Fibroblast of lung (primary cell): ENCODE results near the gene COL9A3. TPM values are rescaled to one million over a fixed set of nuclear protein-coding genes. Genes with fewer than 3 reads are reported as not detected.
"Not testable (repeated sequence)": the region's sequence is repeated elsewhere in the genome, so short reads cannot be mapped to it uniquely, and the experiment has no call there.

Experiments used
- DNase-seq, 2 donors: peaks; one replicate each; pipeline versions ENCODE4 v3.0.0 to v3.0.0-alpha.2; 2010; ENCODE audit warnings: low read depth in 2 of 2
- H2AFZ ChIP-seq: 2 replicates; pipeline ENCODE4 v1.5.1; 2012; ENCODE audit warnings: low read length, control low read depth, inconsistent platforms
- H3K27ac ChIP-seq: 2 replicates; pipeline ENCODE4 v1.5.1; 2011; ENCODE audit warnings: low read length, control low read depth; ENCODE audit not compliant: insufficient read depth
- H3K27me3 ChIP-seq: 2 replicates; pipeline ENCODE4 v1.5.1; 2011; ENCODE audit warnings: mild to moderate bottlenecking, low read length; ENCODE audit not compliant: control insufficient read depth, insufficient read depth
- H3K36me3 ChIP-seq: 2 replicates; pipeline ENCODE4 v1.5.1; 2011; ENCODE audit warnings: low read length; ENCODE audit not compliant: control insufficient read depth, insufficient read depth
- H3K4me1 ChIP-seq: 2 replicates; pipeline ENCODE4 v1.5.1; 2011; ENCODE audit warnings: low read length; ENCODE audit not compliant: control insufficient read depth, insufficient read depth; ENCODE audit errors: extremely low read depth
- H3K4me2 ChIP-seq: 2 replicates; pipeline ENCODE4 v1.5.1; 2011; ENCODE audit warnings: low read length, control low read depth; ENCODE audit not compliant: insufficient read depth; ENCODE audit errors: extremely low read depth
- H3K4me3 ChIP-seq, 4 experiments: fragments of 200-600 bp in 1 of 4; sonication (generic) in 1 of 4; replicated peaks in 1 of 4; 2 replicates each; pipeline ENCODE4 v1.5.1; 2011 to 2016; ENCODE audit warnings: low read length in 4 of 4, low read depth in 3 of 4, mild to moderate bottlenecking in 3 of 4, control low read depth in 2 of 4, inconsistent platforms in 1 of 4, mixed read lengths in 1 of 4; ENCODE audit not compliant: insufficient read depth in 1 of 4; ENCODE audit errors: control extremely low read depth in 1 of 4
- H3K79me2 ChIP-seq: 2 replicates; pipeline ENCODE4 v1.5.1; 2012; ENCODE audit warnings: mild to moderate bottlenecking, low read length, inconsistent platforms; ENCODE audit not compliant: control insufficient read depth, insufficient read depth
- H3K9ac ChIP-seq: 2 replicates; pipeline ENCODE4 v1.5.1; 2011; ENCODE audit warnings: mild to moderate bottlenecking, low read length, control low read depth; ENCODE audit not compliant: insufficient read depth
- H3K9me3 ChIP-seq: 2 replicates; pipeline ENCODE4 v1.5.1; 2012; ENCODE audit warnings: low read depth, low read length; ENCODE audit not compliant: control insufficient read depth, insufficient read depth
- H4K20me1 ChIP-seq: 2 replicates; pipeline ENCODE4 v1.5.1; 2011; ENCODE audit warnings: low read length; ENCODE audit not compliant: control insufficient read depth, insufficient read depth; ENCODE audit errors: extremely low read depth
- CTCF ChIP-seq, 2 donors: IDR thresholded peaks in 1 of 2; conservative IDR thresholded peaks in 1 of 2; 1 replicate in 1 of 2; 2 replicates in 1 of 2; pipeline ENCODE4 v1.5.1; 2011 to 2012; ENCODE audit warnings: low read length in 2 of 2, control low read depth in 1 of 2, inconsistent platforms in 1 of 2, low read depth in 1 of 2, mild to moderate bottlenecking in 1 of 2
- EZH2 ChIP-seq: IDR thresholded peaks from 2 replicates; pipeline ENCODE4 v1.5.1; 2012; ENCODE audit warnings: low read length, control low read depth, mild to moderate bottlenecking; ENCODE audit errors: missing control alignments
- polyA plus RNA-seq, 2 donors: library from polyadenylated mRNA; depleted of rRNA in 1 of 2; stranded (reverse) in 1 of 2; unstranded in 1 of 2; fragments of >200 nt; gene quantifications; 2 replicates each; pipeline ENCODE4 v1.2.1, GENCODE V29; 2011 to 2012; ENCODE audit warnings: missing spikeins in 1 of 2
- total RNA-seq: library from RNA; depleted of rRNA; stranded (reverse); fragments of >200 nt; gene quantifications from 2 replicates; pipeline ENCODE4 v1.2.1, GENCODE V29; 2014

The COL9A3 gene
- total and polyA plus RNA-seq, 2 donors (not counting 1 experiment from before 2014, with no cell fraction given): 0.17 TPM

- peaks cover 7% of the 10 kb centered on the region for H3K36me3 ChIP-seq
- DNase-seq: no peak
Measured at GRCh38 chr20:62852841-62853240, 36.0 kb downstream of the COL9A3 start.

GRCh38 chr20:62853304-62853703 lies 36.5 kb downstream of the COL9A3 start:
- not testable (repeated sequence) for DNase-seq, H4K20me1 ChIP-seq, H3K27me3 ChIP-seq, H3K9me3 ChIP-seq, H3K4me3 ChIP-seq, H3K79me2 ChIP-seq, H3K27ac ChIP-seq, H3K4me1 ChIP-seq, H3K9ac ChIP-seq, H2AFZ ChIP-seq, H3K36me3 ChIP-seq, H3K4me2 ChIP-seq

More at GRCh38 chr20:62852841-62853240, 36.0 kb downstream of the COL9A3 start:
- H3K4me1 ChIP-seq: no peaks in the 10 kb centered on the region
- H3K9me3 ChIP-seq: no peaks in the 10 kb centered on the region
- H3K27me3 ChIP-seq: no peaks in the 10 kb centered on the region
- H4K20me1 ChIP-seq: no peaks in the 10 kb centered on the region
- H3K27ac ChIP-seq: no peak overlapping the region
- no peak overlapping the region for H3K4me3 ChIP-seq
- no peak overlapping the region for H2AFZ ChIP-seq
- H3K4me2 ChIP-seq: no peak overlapping the region
- H3K9ac ChIP-seq: no peak overlapping the region
- no peaks in the 10 kb centered on the region for H3K79me2 ChIP-seq
- TF ChIP-seq EZH2: no peak
- no peak for TF ChIP-seq CTCF (conservative IDR thresholded peaks at IDR 0.05 in 1 of 2, IDR thresholded peaks at IDR 0.05 in 1 of 2; ENCODE audit: low read depth in 1 of 2, low read length in 2 of 2)

GRCh38 chr20:62854121-62854520 lies 37.3 kb downstream of the COL9A3 start:
- no peak overlapping the region for H3K27ac ChIP-seq
- no peak for DNase-seq
- TF ChIP-seq CTCF (conservative IDR thresholded peaks at IDR 0.05 in 1 of 2, IDR thresholded peaks at IDR 0.05 in 1 of 2; ENCODE audit: low read depth in 1 of 2, low read length in 2 of 2) (no peak), EZH2 (no peak)
- no peaks in the 10 kb centered on the region for H3K4me1 ChIP-seq
- H3K27me3 ChIP-seq: no peaks in the 10 kb centered on the region
- no peak overlapping the region for H3K4me2 ChIP-seq
- H3K9ac ChIP-seq: no peak overlapping the region
- H3K9me3 ChIP-seq: no peaks in the 10 kb centered on the region
- peaks cover 3% of the 10 kb centered on the region for H3K79me2 ChIP-seq
- no peaks in the 10 kb centered on the region for H4K20me1 ChIP-seq
- H3K4me3 ChIP-seq: no peak overlapping the region
- peaks cover 7% of the 10 kb centered on the region for H3K36me3 ChIP-seq
- no peak overlapping the region for H2AFZ ChIP-seq
